Astrocyte of the cerebellum (primary cell): ENCODE measurements around the gene SSRP1.
A peak's percentile ranks its signal among the peaks of the same experiment; 100 is the strongest.
"Not testable (repeated sequence)": the region's sequence is repeated elsewhere in the genome, so short reads cannot be mapped to it uniquely, and the experiment has no call there.

Experiments
- DNase-seq: peaks from one replicate; pipeline ENCODE4 v3.0.0-alpha.2; 2011; ENCODE audit warnings: low read depth
- H3K4me3 ChIP-seq: 2 replicates; pipeline ENCODE4 v1.5.1; 2011; ENCODE audit warnings: mild to moderate bottlenecking, low read depth, low read length, moderate library complexity
- in situ Hi-C: cut with HindIII; loops from 2 replicates; pipeline ENCODE4 v1.10.0; 2017; ENCODE audit warnings: low sequenced_read_pairs
- TF ChIP-seq, protein P1 (sequence below): IDR thresholded peaks from 2 replicates; pipeline ENCODE4 v1.5.1; 2012; ENCODE audit warnings: low read length, low read depth, moderate library complexity, mild to moderate bottlenecking; ENCODE audit errors: missing control alignments

The SSRP1 gene

DNA sequence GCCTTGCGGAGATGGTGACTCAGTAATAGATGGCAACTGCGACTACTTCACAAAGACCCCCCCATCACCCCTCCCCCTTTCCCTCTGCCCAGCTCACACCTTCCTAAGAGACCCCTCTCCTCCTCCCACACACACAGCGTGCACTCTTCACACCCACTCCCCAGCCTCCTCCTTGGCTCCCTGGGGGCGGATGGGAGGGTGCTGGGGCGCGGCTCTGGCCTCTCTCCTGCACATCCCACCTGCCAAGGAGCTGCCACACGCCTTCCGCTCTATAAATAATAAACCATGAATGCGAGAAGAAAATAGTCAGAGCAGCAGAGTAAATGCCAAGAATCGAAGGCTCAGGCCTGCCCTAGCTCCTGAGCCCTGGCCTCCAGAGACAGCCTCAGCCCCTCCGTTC is 7.0 kb upstream of the SSRP1 start:
- H3K4me3 ChIP-seq = no peak overlapping the region
- no peak for DNase-seq
- TF ChIP-seq, protein P1, sequence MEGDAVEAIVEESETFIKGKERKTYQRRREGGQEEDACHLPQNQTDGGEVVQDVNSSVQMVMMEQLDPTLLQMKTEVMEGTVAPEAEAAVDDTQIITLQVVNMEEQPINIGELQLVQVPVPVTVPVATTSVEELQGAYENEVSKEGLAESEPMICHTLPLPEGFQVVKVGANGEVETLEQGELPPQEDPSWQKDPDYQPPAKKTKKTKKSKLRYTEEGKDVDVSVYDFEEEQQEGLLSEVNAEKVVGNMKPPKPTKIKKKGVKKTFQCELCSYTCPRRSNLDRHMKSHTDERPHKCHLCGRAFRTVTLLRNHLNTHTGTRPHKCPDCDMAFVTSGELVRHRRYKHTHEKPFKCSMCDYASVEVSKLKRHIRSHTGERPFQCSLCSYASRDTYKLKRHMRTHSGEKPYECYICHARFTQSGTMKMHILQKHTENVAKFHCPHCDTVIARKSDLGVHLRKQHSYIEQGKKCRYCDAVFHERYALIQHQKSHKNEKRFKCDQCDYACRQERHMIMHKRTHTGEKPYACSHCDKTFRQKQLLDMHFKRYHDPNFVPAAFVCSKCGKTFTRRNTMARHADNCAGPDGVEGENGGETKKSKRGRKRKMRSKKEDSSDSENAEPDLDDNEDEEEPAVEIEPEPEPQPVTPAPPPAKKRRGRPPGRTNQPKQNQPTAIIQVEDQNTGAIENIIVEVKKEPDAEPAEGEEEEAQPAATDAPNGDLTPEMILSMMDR = no peak
- in situ Hi-C loops = no loop called here

GRCh38 chr11:57341250-57341808 is 5.6 kb upstream of the SSRP1 start:
- TF ChIP-seq, protein P1 = no peak
- DNase-seq = no peak
- H3K4me3 ChIP-seq = no peak overlapping the region
- in situ Hi-C loops = no loop called here

- in situ Hi-C loops = no loop called here
- no peak overlapping the region for H3K4me3 ChIP-seq
- TF ChIP-seq, protein P1 = peak; percentile 33
Observed at GRCh38 chr11:57340039-57340615, 4.4 kb upstream of the SSRP1 start.

GRCh38 chr11:57339328-57339727 is 3.6 kb upstream of the SSRP1 start:
- no peak overlapping the region for H3K4me3 ChIP-seq
- DNase-seq = no peak
- TF ChIP-seq, protein P1 = no peak
- in situ Hi-C loops = no loop called here

More at GRCh38 chr11:57340039-57340615, 4.4 kb upstream of the SSRP1 start:
- DNase-seq = no peak

- no peak for DNase-seq
- TF ChIP-seq, protein P1 = no peak
- no peak within 1 kb of the TSS for H3K4me3 ChIP-seq
- in situ Hi-C loops = no loop called here
Observed at GRCh38 chr11:57338142-57338541, 2.5 kb upstream of the SSRP1 start, which contains the start of gene P2RX3. Gene P2RX3, plus strand, starts transcription at chr11:57338352. Its CDS starts 199 bp downstream, at chr11:57338551.

GRCh38 chr11:57336856-57337255 is 1.2 kb upstream of the SSRP1 start:
- H3K4me3 ChIP-seq, in situ Hi-C loops, DNase-seq: not testable (repeated sequence)

- in situ Hi-C loops = no loop called here
- H3K4me3 ChIP-seq = peak overlapping the region; percentile 76
- DNase-seq = no peak
- TF ChIP-seq, protein P1 = no peak
Observed at GRCh38 chr11:57336111-57336666, 497 bp upstream of the SSRP1 start.
